22Rv1 (cell line): ENCODE data around the gene ZNF888.
"Not testable (repeated sequence)": the region's sequence is repeated elsewhere in the genome, so short reads cannot be mapped to it uniquely, and the experiment has no call there.

ENCODE experiments used
- CTCF ChIP-seq: fragments of 450-650 bp; IDR thresholded peaks from 2 replicates; pipeline ENCODE4 v1.5.1; 2017; ENCODE audit warnings: mild to moderate bottlenecking
- ZFX ChIP-seq: fragments of 450-650 bp; IDR thresholded peaks from 2 replicates; pipeline ENCODE4 v1.6.1; 2017; ENCODE audit warnings: antibody characterized with exemption, borderline replicate concordance

- not testable (repeated sequence) for TF ChIP-seq CTCF, ZFX
These were observed 17.7 kb upstream of the ZNF888 start for GRCh38 chr19:52940905-52941304.
